Gastrocnemius medialis (tissue), 4 donors: ENCODE results near the gene TMTC1. TPM values are rescaled to one million over a fixed set of nuclear protein-coding genes. Genes with fewer than 3 reads are reported as not detected.

ENCODE experiments used
- ATAC-seq, 2 donors: fragments of 150-250 bp; one replicate each; pipeline ENCODE4 v1.9.1; 2016
- DNase-seq, 2 donors: peaks; one replicate each; pipeline ENCODE4 v3.0.0-alpha.2; 2019
- H3K27ac ChIP-seq, 4 donors: fragments of 200-600 bp; sonication (generic); 1 replicate in 1 of 4; 2 replicates in 3 of 4; pipeline ENCODE4 v1.5.1; 2016 to 2018; ENCODE audit warnings: mild to moderate bottlenecking in 2 of 4, moderate library complexity in 1 of 4
- H3K27me3 ChIP-seq, 3 donors: fragments of 200-600 bp; sonication (generic) in 2 of 3; 1 replicate in 1 of 3; 2 replicates in 2 of 3; pipeline versions ENCODE4 v1.5.1 to v1.6.0; 2016 to 2019; ENCODE audit warnings: mild to moderate bottlenecking in 1 of 3, moderate library complexity in 1 of 3
- H3K36me3 ChIP-seq, 2 donors: fragments of 200-600 bp; sonication (generic) in 1 of 2; one replicate each; pipeline ENCODE4 v1.5.1; 2017 to 2018
- H3K4me1 ChIP-seq, 2 donors: fragments of 200-600 bp; sonication (generic) in 1 of 2; one replicate each; pipeline ENCODE4 v1.5.1; 2016 to 2017; ENCODE audit warnings: mild to moderate bottlenecking in 2 of 2
- H3K4me3 ChIP-seq, 4 donors: fragments of 200-600 bp; sonication (generic) in 3 of 4; 1 replicate in 1 of 4; 2 replicates in 3 of 4; pipeline ENCODE4 v1.5.1; 2016 to 2019; ENCODE audit warnings: mild to moderate bottlenecking in 2 of 4
- H3K9me3 ChIP-seq, 3 donors: fragments of 200-600 bp; sonication (generic) in 2 of 3; 1 replicate in 1 of 3; 2 replicates in 2 of 3; pipeline ENCODE4 v1.5.1; 2016 to 2019
- POLR2A ChIP-seq, 2 donors: fragments of 450-650 bp; IDR thresholded peaks; one replicate each; pipeline ENCODE4 v1.6.1; 2017; ENCODE audit warnings: antibody characterized with exemption in 2 of 2, mild to moderate bottlenecking in 2 of 2, moderate library complexity in 2 of 2
- in situ Hi-C, 4 donors: fragments of 200-750 bp; cut with MboI; loops; one replicate each; pipeline versions ENCODE4 v1.15.0 to v1.8.0; 2017; ENCODE audit warnings: low sequenced_read_pairs in 4 of 4
- intact Hi-C: fragments of 100-400 bp; cut with DNase I; formaldehyde crosslinking; loops from one replicate; pipeline ENCODE4 v1.15.1; 2023; ENCODE audit warnings: low total_unique reads
- total RNA-seq, 4 donors: library from RNA; depleted of rRNA; stranded (reverse); fragments of >200 nt; gene quantifications; one replicate each; pipeline versions ENCODE4 v1.1.0 to v1.2.3, GENCODE V29; 2016
- TF ChIP-seq, protein P1 (sequence below), 5 experiments: fragments of 450-650 bp in 3 of 5; fragments of 200-600 bp in 2 of 5; sonication (generic) in 2 of 5; IDR thresholded peaks in 4 of 5; conservative IDR thresholded peaks in 1 of 5; 1 replicate in 4 of 5; 2 replicates in 1 of 5; pipeline ENCODE4 v1.5.1; 2016 to 2019; ENCODE audit warnings: antibody characterized with exemption in 5 of 5, mild to moderate bottlenecking in 3 of 5, moderate library complexity in 3 of 5

TMTC1 gene
- total RNA-seq, 4 donors from 2014 or later = 38.5 to 83.5 (median 42.6) TPM

DNA sequence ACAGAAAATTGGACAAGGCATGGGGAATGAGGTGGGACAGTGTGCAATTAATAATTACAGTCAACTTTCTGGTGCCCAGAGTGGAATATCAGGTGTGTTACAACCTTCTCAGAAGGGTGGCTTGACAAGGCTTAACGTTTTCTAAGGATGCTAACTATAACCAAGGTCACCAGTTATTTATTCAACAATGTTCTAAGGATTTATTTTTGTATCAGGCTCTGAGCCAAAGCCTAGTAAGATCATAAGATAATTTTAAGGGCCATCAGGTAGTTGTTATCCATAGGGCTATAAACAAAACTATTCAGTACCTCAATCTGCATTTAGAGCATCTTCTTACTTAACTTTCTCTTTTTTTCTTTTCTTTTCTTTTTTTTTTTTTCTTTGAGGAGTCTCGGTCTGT lies 134.0 kb downstream of the TMTC1 start:
- Histone ChIP-seq H3K36me3 (peaks cover 0 to 10% of the 10 kb centered on the region in 2 donors), H3K27me3 (no peaks in the 10 kb centered on the region), H3K9me3 (no peaks in the 10 kb centered on the region), H3K27ac (no peak overlapping the region), H3K4me3 (no peak overlapping the region), H3K4me1 (peaks cover 7 to 9% of the 10 kb centered on the region in 2 donors)
- intact Hi-C loops = loop anchor here (5.0 kb wide), 1 partner anchor 1678 kb away; the partner anchor contains the start of gene SINHCAF
- DNase-seq (no peak), ATAC-seq (peak in 1 of 2 donors; percentile 62)
- in situ Hi-C loops = no loop called here
- TF ChIP-seq POLR2A (IDR thresholded peaks at IDR 0.05) = no peak
- TF ChIP-seq, protein P1, sequence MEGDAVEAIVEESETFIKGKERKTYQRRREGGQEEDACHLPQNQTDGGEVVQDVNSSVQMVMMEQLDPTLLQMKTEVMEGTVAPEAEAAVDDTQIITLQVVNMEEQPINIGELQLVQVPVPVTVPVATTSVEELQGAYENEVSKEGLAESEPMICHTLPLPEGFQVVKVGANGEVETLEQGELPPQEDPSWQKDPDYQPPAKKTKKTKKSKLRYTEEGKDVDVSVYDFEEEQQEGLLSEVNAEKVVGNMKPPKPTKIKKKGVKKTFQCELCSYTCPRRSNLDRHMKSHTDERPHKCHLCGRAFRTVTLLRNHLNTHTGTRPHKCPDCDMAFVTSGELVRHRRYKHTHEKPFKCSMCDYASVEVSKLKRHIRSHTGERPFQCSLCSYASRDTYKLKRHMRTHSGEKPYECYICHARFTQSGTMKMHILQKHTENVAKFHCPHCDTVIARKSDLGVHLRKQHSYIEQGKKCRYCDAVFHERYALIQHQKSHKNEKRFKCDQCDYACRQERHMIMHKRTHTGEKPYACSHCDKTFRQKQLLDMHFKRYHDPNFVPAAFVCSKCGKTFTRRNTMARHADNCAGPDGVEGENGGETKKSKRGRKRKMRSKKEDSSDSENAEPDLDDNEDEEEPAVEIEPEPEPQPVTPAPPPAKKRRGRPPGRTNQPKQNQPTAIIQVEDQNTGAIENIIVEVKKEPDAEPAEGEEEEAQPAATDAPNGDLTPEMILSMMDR (IDR thresholded peaks at IDR 0.05 in 4 of 5, conservative IDR thresholded peaks at IDR 0.05 in 1 of 5) = no peak

DNA sequence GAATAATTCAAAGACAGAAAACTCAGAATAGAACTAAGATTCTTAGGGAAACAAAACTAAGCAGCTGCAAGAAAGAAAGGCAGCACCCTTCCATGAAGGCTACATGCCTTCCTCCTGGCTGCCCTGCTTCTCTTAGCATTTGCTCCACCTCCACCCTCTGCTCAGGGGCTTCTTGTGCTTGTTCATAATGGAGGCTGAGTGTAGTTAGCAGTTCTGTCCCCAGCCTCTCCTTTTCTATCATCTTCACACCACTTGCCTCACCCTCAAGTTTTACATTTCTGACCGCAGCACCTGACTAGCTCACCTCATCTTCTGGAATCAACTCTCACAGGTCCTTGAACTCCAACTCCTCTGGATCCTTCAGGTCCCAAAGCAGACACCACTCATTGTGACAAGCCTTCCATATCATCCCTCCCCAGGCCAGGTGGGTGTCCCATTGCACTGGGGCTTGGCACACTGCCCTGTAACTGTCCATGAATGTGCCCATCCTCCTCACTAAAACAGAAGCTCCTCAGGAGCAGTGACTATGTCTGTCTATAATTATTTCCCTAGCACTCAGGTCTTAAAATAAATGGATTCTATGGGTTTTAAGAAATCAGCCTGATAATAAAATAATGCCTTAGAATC lies 139.1 kb downstream of the TMTC1 start:
- no peak overlapping the region for H3K4me3 ChIP-seq
- H3K27ac ChIP-seq = no peak overlapping the region
- H3K36me3 ChIP-seq = peaks cover 0 to 4% of the 10 kb centered on the region in 2 donors
- no peaks in the 10 kb centered on the region for H3K9me3 ChIP-seq
- DNase-seq (no peak), ATAC-seq (no peak)
- in situ Hi-C loops (no loop called here), intact Hi-C loops (no loop called here)
- TF ChIP-seq POLR2A (IDR thresholded peaks at IDR 0.05) = no peak
- TF ChIP-seq, protein P1 (IDR thresholded peaks at IDR 0.05 in 4 of 5, conservative IDR thresholded peaks at IDR 0.05 in 1 of 5) = no peak
- H3K4me1 ChIP-seq = peaks cover 11 to 22% of the 10 kb centered on the region in 2 donors
- H3K27me3 ChIP-seq = no peaks in the 10 kb centered on the region

DNA sequence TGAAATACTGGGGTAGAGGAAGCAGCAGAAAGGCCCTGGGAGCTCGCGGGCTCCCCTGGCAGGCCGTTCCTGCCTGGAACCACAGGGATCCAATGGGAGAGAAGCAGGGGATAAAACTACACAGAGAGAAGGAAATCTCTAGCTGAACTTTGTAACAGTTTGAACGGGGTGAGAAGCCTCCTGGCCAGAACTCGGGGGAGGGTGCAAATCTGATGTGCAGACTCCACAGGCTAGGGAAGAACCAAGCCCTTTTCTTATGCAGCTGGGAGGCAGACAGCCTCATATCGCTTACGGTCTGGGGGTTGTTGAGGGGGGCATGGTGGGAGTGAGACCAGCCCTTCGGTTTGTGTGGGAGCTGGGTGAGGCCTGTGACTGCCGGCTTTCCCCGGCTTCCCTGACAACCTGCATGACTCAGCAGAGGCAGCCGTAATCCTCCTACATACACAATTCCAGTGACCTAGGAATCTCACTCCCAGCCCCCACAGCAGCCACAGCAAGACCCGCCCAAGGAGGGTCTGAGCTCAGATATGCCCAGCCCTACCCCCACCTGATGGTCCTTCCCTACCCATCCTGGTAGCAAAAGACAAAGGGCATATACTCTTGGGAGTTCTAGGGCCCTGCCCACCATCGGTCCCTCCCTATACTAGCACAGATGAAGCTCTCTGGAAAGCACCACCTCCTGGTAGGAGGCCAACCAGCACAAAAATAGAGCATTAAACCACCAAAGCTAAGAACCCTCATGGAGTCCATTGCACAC lies 143.0 kb downstream of the TMTC1 start:
- DNase-seq (no peak), ATAC-seq (peak in 1 of 2 donors; percentile 49)
- H3K36me3 ChIP-seq = no peaks in the 10 kb centered on the region
- H3K9me3 ChIP-seq = no peaks in the 10 kb centered on the region
- peaks cover 11 to 23% of the 10 kb centered on the region in 2 donors for H3K4me1 ChIP-seq
- H3K27me3 ChIP-seq = no peaks in the 10 kb centered on the region
- TF ChIP-seq, protein P1 (IDR thresholded peaks at IDR 0.05 in 4 of 5, conservative IDR thresholded peaks at IDR 0.05 in 1 of 5) = no peak
- TF ChIP-seq POLR2A (IDR thresholded peaks at IDR 0.05) = no peak
- in situ Hi-C loops (no loop called here), intact Hi-C loops (no loop called here)
- no peak overlapping the region for H3K4me3 ChIP-seq
- H3K27ac ChIP-seq = peak overlapping the region; percentile 32 to 62 (median 49)

DNA sequence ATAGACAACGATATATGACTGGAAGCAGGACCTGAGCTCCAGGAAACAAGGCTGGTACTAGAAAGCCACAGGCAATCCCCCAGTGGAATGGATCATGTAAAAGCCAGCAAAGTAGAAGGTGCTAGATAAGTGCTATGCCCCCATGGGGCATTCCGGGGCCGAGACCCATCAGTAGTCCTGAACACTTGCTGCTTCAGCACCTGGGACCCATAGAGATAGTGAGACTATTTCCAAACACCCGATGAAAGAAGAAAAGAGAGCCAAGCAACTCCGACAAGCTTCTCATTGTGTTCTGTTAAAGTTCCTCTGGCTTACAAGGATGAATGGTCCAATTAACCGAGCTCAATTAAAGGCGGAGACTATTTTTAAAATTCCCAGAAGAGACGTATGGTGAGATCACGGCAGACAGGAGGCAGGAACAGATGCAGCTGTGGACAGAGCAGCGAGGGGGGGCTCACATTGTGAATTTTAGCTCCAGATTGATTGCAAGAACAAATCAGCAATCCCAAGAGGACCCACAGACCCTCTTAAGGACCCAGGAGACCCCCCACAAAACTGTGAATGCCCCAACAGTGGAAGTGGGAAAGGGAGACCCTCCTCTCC lies 143.7 kb downstream of the TMTC1 start:
- Histone ChIP-seq H3K27ac (peak overlapping the region in 3 of 4 donors; percentile 32 to 62 (median 51)), H3K4me3 (no peak overlapping the region), H3K9me3 (no peaks in the 10 kb centered on the region), H3K4me1 (peaks cover 11 to 23% of the 10 kb centered on the region in 2 donors), H3K27me3 (no peaks in the 10 kb centered on the region), H3K36me3 (no peaks in the 10 kb centered on the region)
- in situ Hi-C loops (no loop called here), intact Hi-C loops (no loop called here)
- no peak for DNase-seq
- TF ChIP-seq, protein P1 (IDR thresholded peaks at IDR 0.05 in 4 of 5, conservative IDR thresholded peaks at IDR 0.05 in 1 of 5) = no peak
- TF ChIP-seq POLR2A (IDR thresholded peaks at IDR 0.05) = no peak
- ATAC-seq = no peak
